Measurements from ENCODE around the gene SENP3.

- TF ChIP-seq, protein P1, sequence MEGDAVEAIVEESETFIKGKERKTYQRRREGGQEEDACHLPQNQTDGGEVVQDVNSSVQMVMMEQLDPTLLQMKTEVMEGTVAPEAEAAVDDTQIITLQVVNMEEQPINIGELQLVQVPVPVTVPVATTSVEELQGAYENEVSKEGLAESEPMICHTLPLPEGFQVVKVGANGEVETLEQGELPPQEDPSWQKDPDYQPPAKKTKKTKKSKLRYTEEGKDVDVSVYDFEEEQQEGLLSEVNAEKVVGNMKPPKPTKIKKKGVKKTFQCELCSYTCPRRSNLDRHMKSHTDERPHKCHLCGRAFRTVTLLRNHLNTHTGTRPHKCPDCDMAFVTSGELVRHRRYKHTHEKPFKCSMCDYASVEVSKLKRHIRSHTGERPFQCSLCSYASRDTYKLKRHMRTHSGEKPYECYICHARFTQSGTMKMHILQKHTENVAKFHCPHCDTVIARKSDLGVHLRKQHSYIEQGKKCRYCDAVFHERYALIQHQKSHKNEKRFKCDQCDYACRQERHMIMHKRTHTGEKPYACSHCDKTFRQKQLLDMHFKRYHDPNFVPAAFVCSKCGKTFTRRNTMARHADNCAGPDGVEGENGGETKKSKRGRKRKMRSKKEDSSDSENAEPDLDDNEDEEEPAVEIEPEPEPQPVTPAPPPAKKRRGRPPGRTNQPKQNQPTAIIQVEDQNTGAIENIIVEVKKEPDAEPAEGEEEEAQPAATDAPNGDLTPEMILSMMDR (IDR thresholded peaks at IDR 0.05; ENCODE audit: low read length), result no peak
- TF ChIP-seq EZH2 (optimal IDR thresholded peaks at IDR 0.05; ENCODE audit: low read depth, low read length) (no peak), EZH2phosphoT487 (IDR thresholded peaks at IDR 0.05; ENCODE audit: low read length) (no peak)
Measured at GRCh38 chr17:7588553-7589203, 27.0 kb downstream of the SENP3 start.
